Measurements from ENCODE around the gene NBPF9. TPM values are rescaled to one million over a fixed set of nuclear protein-coding genes. Genes with fewer than 3 reads are reported as not detected.
"Not testable (repeated sequence)": the region's sequence is repeated elsewhere in the genome, so short reads cannot be mapped to it uniquely, and the experiment has no call there.

The NBPF9 gene
- total RNA-seq, 1 donor from 2014 or later, result 15.8 TPM

DNA sequence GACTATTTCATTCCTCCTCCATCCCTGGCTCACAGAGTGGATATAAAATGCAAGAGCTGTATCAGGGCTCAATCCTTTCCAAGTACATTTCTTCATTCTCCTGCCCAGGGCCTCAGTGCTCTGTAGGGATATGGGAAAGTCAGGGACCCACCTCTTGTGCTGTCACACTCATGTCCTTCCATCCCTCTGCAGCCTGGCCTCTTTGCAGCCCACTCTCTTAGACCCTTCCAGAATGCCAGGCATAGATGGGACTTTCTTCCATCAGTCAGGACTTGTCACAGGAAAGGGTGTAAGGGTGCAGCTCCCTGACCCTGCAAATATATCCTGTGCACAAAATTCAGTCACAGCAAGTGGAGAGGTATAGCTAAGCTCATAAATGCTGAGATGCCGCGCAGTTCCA, 86.7 kb downstream of the NBPF9 start:
- DNase-seq (ENCODE audit: low read depth, low spot score), result not testable (repeated sequence)

GRCh38 chr1:149015522-149015921, 87.8 kb downstream of the NBPF9 start:
- DNase-seq (ENCODE audit: low read depth, low spot score), result not testable (repeated sequence)

DNA sequence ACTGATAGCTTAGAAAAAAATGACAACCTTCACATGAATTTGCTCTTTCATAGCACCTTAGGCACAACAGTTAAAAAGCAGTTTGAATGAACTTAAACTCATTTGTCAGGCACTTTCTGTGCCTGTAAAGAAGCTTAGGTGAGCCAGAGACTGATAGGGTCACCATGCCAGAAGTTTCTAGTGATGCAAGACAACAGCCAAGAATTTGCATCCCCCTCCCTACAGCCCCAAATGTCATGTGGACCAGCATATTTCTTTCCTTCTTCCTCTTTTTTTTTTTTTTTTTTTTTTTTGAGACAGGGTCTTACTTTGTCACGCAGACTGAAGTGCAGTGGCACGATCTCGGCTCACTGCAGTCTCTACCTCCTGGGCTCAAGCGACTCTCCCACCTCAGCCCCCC, 89.8 kb downstream of the NBPF9 start:
- DNase-seq (ENCODE audit: low read depth, low spot score), result not testable (repeated sequence)

GRCh38 chr1:149012599-149012998, 90.8 kb downstream of the NBPF9 start:
- not testable (repeated sequence) for DNase-seq (ENCODE audit: low read depth, low spot score)

DNA sequence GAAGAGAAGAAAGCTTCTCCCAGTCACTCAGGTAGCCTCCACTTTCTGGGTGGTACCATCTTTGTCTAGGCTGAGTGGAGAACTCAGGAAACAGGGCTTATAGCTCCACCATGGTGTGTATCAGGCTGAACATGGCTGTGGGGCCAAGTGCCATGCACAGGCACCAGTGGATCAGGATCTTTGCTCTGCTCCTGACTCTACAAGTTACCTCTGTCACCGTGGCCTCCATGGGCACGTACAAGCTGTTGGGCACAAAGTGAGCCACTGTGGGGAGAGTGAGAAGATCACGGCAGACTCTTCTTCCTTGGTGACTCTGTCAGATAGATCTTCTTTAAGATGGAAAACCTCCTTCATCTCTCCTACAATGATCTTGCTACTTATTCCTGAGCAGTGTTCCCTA, 93.6 kb downstream of the NBPF9 start:
- not testable (repeated sequence) for DNase-seq (ENCODE audit: low read depth, low spot score)

DNA sequence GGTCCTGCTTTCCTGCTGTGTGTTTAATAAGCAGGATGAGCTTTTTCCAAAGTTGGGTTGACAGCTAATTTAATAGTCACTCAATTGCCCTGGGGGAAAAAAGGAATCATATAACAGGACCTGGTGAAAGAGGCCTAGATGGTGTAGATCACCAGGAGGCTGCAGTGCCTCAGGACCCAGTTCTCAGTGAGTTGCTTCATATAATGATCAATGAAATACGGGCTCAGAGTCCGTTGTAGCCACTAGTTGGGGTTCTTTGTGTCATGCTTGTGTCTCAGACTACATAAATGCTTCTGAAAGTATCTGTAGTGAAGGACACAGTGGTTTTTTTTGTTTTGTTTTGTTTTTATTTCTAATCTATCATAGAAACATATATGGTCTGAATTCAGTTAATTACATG, 94.6 kb downstream of the NBPF9 start:
- DNase-seq (ENCODE audit: low read depth, low spot score), result not testable (repeated sequence)

- not testable (repeated sequence) for DNase-seq (ENCODE audit: low read depth, low spot score)
Observed at GRCh38 chr1:149008326-149008725, 95.0 kb downstream of the NBPF9 start.

Measured in pulmonary artery endothelial cell (primary cell).